AG08396 (cell line): ENCODE data around the gene OR51E2.
A peak's percentile ranks its signal among the peaks of the same experiment; 100 is the strongest.

Experiments
- DNase-seq: peaks from one replicate; pipeline ENCODE4 v3.0.0; 2012; ENCODE audit warnings: low spot score, mixed read lengths

Gene OR51E2

GRCh38 chr11:4662876-4663275, 34.8 kb downstream of the OR51E2 start:
- no peak for DNase-seq

- DNase-seq: no peak
Observed at GRCh38 chr11:4658629-4659445, 38.8 kb downstream of the OR51E2 start.

GRCh38 chr11:4654635-4655369, 42.9 kb downstream of the OR51E2 start:
- no peak for DNase-seq

- no peak for DNase-seq
Observed at GRCh38 chr11:4647766-4648165, 49.9 kb downstream of the OR51E2 start.

GRCh38 chr11:4645974-4646373, 51.7 kb downstream of the OR51E2 start:
- DNase-seq: no peak

- DNase-seq: no peak
Observed at GRCh38 chr11:4644233-4644632, 53.4 kb downstream of the OR51E2 start.

- DNase-seq: no peak
Observed at GRCh38 chr11:4643682-4644081, 54.0 kb downstream of the OR51E2 start, which contains the start of gene OR51E1. OR51E1 (plus strand) TSS chr11:4643982; CDS start chr11:4652527, 8,545 bp downstream.

GRCh38 chr11:4643076-4643475, 54.6 kb downstream of the OR51E2 start:
- DNase-seq: no peak

- no peak for DNase-seq
Observed at GRCh38 chr11:4642043-4642442, 55.6 kb downstream of the OR51E2 start.

GRCh38 chr11:4641501-4641900, 56.2 kb downstream of the OR51E2 start:
- DNase-seq: no peak

- no peak for DNase-seq
Observed at GRCh38 chr11:4639931-4640330, 57.7 kb downstream of the OR51E2 start.

- no peak for DNase-seq
Observed at GRCh38 chr11:4637662-4638047, 60.0 kb downstream of the OR51E2 start.

GRCh38 chr11:4636962-4637661, 60.5 kb downstream of the OR51E2 start, which contains the start of gene OR51D1:
OR51D1 (plus strand) TSS chr11:4637477; CDS start chr11:4639791, 2,314 bp downstream.
- DNase-seq: peak; percentile 84

- no peak for DNase-seq
Observed at GRCh38 chr11:4636136-4636535, 61.5 kb downstream of the OR51E2 start.
